GM19438 (cell line): ENCODE results near the gene IL19.

ENCODE experiments used
- ATAC-seq: cut with Tn5 transposase; IDR thresholded peaks from one replicate; pipeline ENCODE4 v1.9.1; 2021; ENCODE audit warnings: low read depth; ENCODE audit not compliant: unreplicated experiment

IL19 gene

GRCh38 chr1:206885341-206886060, 114.9 kb downstream of the IL19 start:
- no peak for ATAC-seq

- no peak for ATAC-seq
Observed at GRCh38 chr1:206886831-206887230, 116.3 kb downstream of the IL19 start.

GRCh38 chr1:206887701-206888100, 117.1 kb downstream of the IL19 start:
- no peak for ATAC-seq

- ATAC-seq: no peak
Observed at GRCh38 chr1:206890125-206891060, 119.8 kb downstream of the IL19 start.

GRCh38 chr1:206891412-206891811, 120.8 kb downstream of the IL19 start:
- no peak for ATAC-seq
